B cell (primary cell): Measurements from ENCODE around the gene SSBP3. TPM values are rescaled to one million over a fixed set of nuclear protein-coding genes. Genes with fewer than 3 reads are reported as not detected.

Experiments used
- ATAC-seq: fragments of 200-7000 bp; cut with Tn5 transposase; one replicate; pipeline ENCODE4 v1.10.0; 2021; ENCODE audit warnings: low read depth, mild to moderate bottlenecking, moderate number of reproducible peaks, moderate library complexity
- CTCF ChIA-PET: fragments of 350-600 bp; sonication (Branson Sonifier 250); formaldehyde crosslinking; loops from one replicate; lab custom pipeline; 2021; ENCODE audit warnings: antibody characterized with exemption, inconsistent platforms; lab: Charles Lee
- POLR2A ChIA-PET: fragments of 350-600 bp; sonication (Branson Sonifier 250); formaldehyde crosslinking; loops from one replicate; lab custom pipeline; 2021; ENCODE audit warnings: antibody characterized with exemption; lab: Charles Lee
- DNase-seq: peaks from one replicate; pipeline ENCODE4 v3.0.0; 2013
- H2AFZ ChIP-seq: 2 replicates; pipeline ENCODE4 v1.6.1; 2012; ENCODE audit warnings: mild to moderate bottlenecking, low read depth, low read length; ENCODE audit not compliant: insufficient read depth, poor library complexity, severe bottlenecking
- H3K27ac ChIP-seq, 2 donors: 1 replicate in 1 of 2; 2 replicates in 1 of 2; pipeline ENCODE4 v1.5.1; 2012 to 2013; ENCODE audit warnings: low read length in 2 of 2, mild to moderate bottlenecking in 2 of 2, moderate library complexity in 1 of 2
- H3K27me3 ChIP-seq, 4 experiments: fragments of 200-600 bp in 1 of 4; sonication (generic) in 1 of 4; replicated peaks in 1 of 4; 1 replicate in 2 of 4; 2 replicates in 2 of 4; pipeline versions ENCODE4 v1.6.1 to v1.7.0; 2013 to 2016; ENCODE audit warnings: low read length in 3 of 4, mild to moderate bottlenecking in 2 of 4, mixed read lengths in 1 of 4, moderate library complexity in 1 of 4; ENCODE audit not compliant: insufficient read depth in 4 of 4, control insufficient read depth in 3 of 4; ENCODE audit errors: control extremely low read depth in 1 of 4
- H3K36me3 ChIP-seq, 2 experiments: replicated peaks in 1 of 2; 1 replicate in 1 of 2; 2 replicates in 1 of 2; pipeline versions ENCODE4 v1.6.1 to v1.7.1; 2013; ENCODE audit warnings: low read length in 1 of 2; ENCODE audit not compliant: insufficient read depth in 2 of 2, control insufficient read depth in 1 of 2; ENCODE audit errors: control extremely low read depth in 1 of 2, extremely low read depth in 1 of 2
- H3K4me1 ChIP-seq, 2 donors: fragments of 200-600 bp in 1 of 2; sonication (generic) in 1 of 2; 1 replicate in 1 of 2; 2 replicates in 1 of 2; pipeline versions ENCODE4 v1.5.1 to v1.6.1; 2013 to 2017; ENCODE audit warnings: low read length in 2 of 2; ENCODE audit not compliant: control insufficient read depth in 2 of 2, insufficient read depth in 2 of 2
- H3K4me2 ChIP-seq: replicated peaks from 2 replicates; pipeline ENCODE3; 2012; ENCODE audit warnings: mild to moderate bottlenecking, low read depth, low read length; ENCODE audit not compliant: poor library complexity, severe bottlenecking
- H3K4me3 ChIP-seq, 5 experiments: fragments of 200-600 bp in 1 of 5; sonication (generic) in 1 of 5; 1 replicate in 3 of 5; 2 replicates in 2 of 5; pipeline versions ENCODE4 v1.5.1 to v1.7.0; 2011 to 2016; ENCODE audit warnings: low read length in 4 of 5, mild to moderate bottlenecking in 4 of 5, low read depth in 2 of 5, control low read depth in 1 of 5, moderate library complexity in 1 of 5; ENCODE audit not compliant: insufficient read depth in 1 of 5; ENCODE audit errors: control extremely low read depth in 1 of 5, extremely low read depth in 1 of 5
- H3K79me2 ChIP-seq: fragments of 200-600 bp; sonication (generic); one replicate; pipeline ENCODE4 v1.6.0; 2016; ENCODE audit warnings: low read length; ENCODE audit not compliant: control insufficient read depth, insufficient read depth
- H3K9ac ChIP-seq: fragments of 200-600 bp; sonication (generic); 2 replicates; pipeline ENCODE4 v1.6.1; 2017; ENCODE audit warnings: mild to moderate bottlenecking, low read length, moderate library complexity
- H3K9me3 ChIP-seq, 3 donors: one replicate each; pipeline versions ENCODE4 v1.6.1 to v1.7.1; 2013; ENCODE audit warnings: low read length in 2 of 3; ENCODE audit not compliant: control insufficient read depth in 2 of 3, insufficient read depth in 1 of 3; ENCODE audit errors: control extremely low read depth in 1 of 3
- H4K20me1 ChIP-seq: 2 replicates; pipeline ENCODE4 v1.6.0; 2012; ENCODE audit warnings: mild to moderate bottlenecking, low read length; ENCODE audit not compliant: insufficient read depth, control insufficient read depth, poor library complexity, severe bottlenecking
- H3K27ac Mint-ChIP-seq: one replicate; pipeline ENCODE4 v1.8.0; 2021; ENCODE audit warnings: mixed read lengths
- H3K27me3 Mint-ChIP-seq: one replicate; pipeline ENCODE4 v1.8.0; 2021; ENCODE audit warnings: mixed read lengths
- H3K4me1 Mint-ChIP-seq: one replicate; pipeline ENCODE4 v1.8.0; 2021; ENCODE audit warnings: mixed read lengths
- H3K4me3 Mint-ChIP-seq: one replicate; pipeline ENCODE4 v1.8.0; 2021; ENCODE audit warnings: mixed read lengths
- H3K9me3 Mint-ChIP-seq: one replicate; pipeline ENCODE4 v1.8.0; 2022; ENCODE audit warnings: mixed read lengths; ENCODE audit not compliant: insufficient read depth
- EZH2 ChIP-seq: IDR thresholded peaks from 2 replicates; pipeline ENCODE4 v1.6.1; 2012; ENCODE audit warnings: borderline replicate concordance, low read depth, mild to moderate bottlenecking, moderate library complexity, low read length; ENCODE audit not compliant: insufficient read depth, poor library complexity, severe bottlenecking
- WGBS: methylation state at CpG from one replicate; pipeline ENCODE4 v1.1.5; 2013; ENCODE audit warnings: missing lambda C conversion rate; ENCODE audit not compliant: insufficient coverage; 5-methylcytosine and 5-hydroxymethylcytosine counted together
- intact Hi-C: fragments of 100-400 bp; cut with micrococcal nuclease; formaldehyde crosslinking; loops from one replicate; pipeline ENCODE4 v1.10.0; 2022
- polyA plus RNA-seq: library from polyadenylated mRNA; depleted of rRNA; stranded (reverse); fragments of >200 nt; gene quantifications from 2 replicates; pipeline ENCODE4 v1.2.3, GENCODE V29; 2012
- total RNA-seq, 2 donors: library from RNA; stranded (reverse); fragments of 120-200 nt in 1 of 2; gene quantifications; 1 replicate in 1 of 2; 2 replicates in 1 of 2; pipeline versions ENCODE4 v1.2.3 to v1.2.4, GENCODE V29; 2013 to 2022
- TF ChIP-seq, protein P1 (sequence below): fragments of 200-600 bp; IDR thresholded peaks from one replicate; pipeline ENCODE4 v1.8.0; 2022; ENCODE audit warnings: antibody characterized with exemption, mild to moderate bottlenecking

Gene SSBP3
- total and polyA plus RNA-seq, 2 donors (not counting 1 experiment from before 2014, with no cell fraction given): 16.9 to 30.7 TPM

DNA sequence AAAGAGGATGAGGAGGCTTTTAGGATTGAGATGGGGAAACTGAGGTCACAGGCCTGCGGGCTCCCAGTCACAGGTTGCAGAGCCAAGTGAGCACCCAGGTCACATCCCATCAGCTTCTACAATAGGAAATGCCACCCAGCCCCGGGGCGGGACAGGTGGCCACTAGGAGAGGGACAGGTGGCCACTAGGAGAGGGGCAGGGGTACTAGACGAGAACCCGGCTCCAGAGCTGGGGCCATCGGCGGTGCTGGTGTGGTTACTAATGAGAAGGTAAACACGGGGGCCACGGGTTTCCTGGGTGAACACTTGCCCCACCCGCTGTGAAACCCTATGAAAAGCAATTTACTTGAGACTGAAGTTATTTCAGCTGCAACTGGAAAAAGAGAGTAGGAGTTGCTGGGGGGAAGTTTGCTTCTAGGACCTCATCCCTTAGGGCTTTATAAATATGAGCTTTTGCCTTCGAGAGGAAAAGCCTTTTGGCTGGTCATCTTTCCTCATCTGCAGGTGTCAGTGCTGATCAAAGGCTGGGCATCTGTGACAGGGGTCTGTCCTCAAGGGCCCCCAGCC is 153.7 kb downstream of the SSBP3 start:
- H3K4me1 ChIP-seq: no peaks in the 10 kb centered on the region
- POLR2A ChIA-PET: no interaction called here
- no peaks in the 10 kb centered on the region for H3K9me3 ChIP-seq
- no peak overlapping the region for H3K4me3 ChIP-seq
- H3K79me2 ChIP-seq: no peaks in the 10 kb centered on the region
- H3K27ac ChIP-seq: no peak overlapping the region
- Mint-ChIP-seq H3K27ac (no peak overlapping the region), H3K4me1 (no peaks in the 10 kb centered on the region), H3K27me3 (no peaks in the 10 kb centered on the region), H3K9me3 (no peaks in the 10 kb centered on the region), H3K4me3 (no peak overlapping the region)
- WGBS: 95% methylated on average over 8 of the region's 11 CpGs
- H3K36me3 ChIP-seq: peaks cover 0 to 4% of the 10 kb centered on the region in 2 experiments
- no peaks in the 10 kb centered on the region for H3K27me3 ChIP-seq
- H2AFZ ChIP-seq: no peak overlapping the region
- H3K9ac ChIP-seq: no peak overlapping the region
- ATAC-seq: no peak
- CTCF ChIA-PET: no interaction called here
- no peak for TF ChIP-seq EZH2
- TF ChIP-seq, protein P1, sequence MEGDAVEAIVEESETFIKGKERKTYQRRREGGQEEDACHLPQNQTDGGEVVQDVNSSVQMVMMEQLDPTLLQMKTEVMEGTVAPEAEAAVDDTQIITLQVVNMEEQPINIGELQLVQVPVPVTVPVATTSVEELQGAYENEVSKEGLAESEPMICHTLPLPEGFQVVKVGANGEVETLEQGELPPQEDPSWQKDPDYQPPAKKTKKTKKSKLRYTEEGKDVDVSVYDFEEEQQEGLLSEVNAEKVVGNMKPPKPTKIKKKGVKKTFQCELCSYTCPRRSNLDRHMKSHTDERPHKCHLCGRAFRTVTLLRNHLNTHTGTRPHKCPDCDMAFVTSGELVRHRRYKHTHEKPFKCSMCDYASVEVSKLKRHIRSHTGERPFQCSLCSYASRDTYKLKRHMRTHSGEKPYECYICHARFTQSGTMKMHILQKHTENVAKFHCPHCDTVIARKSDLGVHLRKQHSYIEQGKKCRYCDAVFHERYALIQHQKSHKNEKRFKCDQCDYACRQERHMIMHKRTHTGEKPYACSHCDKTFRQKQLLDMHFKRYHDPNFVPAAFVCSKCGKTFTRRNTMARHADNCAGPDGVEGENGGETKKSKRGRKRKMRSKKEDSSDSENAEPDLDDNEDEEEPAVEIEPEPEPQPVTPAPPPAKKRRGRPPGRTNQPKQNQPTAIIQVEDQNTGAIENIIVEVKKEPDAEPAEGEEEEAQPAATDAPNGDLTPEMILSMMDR: no peak
- H3K4me2 ChIP-seq: no peak overlapping the region
- DNase-seq: no peak
- H4K20me1 ChIP-seq: no peaks in the 10 kb centered on the region
- intact Hi-C loops: no loop called here

DNA sequence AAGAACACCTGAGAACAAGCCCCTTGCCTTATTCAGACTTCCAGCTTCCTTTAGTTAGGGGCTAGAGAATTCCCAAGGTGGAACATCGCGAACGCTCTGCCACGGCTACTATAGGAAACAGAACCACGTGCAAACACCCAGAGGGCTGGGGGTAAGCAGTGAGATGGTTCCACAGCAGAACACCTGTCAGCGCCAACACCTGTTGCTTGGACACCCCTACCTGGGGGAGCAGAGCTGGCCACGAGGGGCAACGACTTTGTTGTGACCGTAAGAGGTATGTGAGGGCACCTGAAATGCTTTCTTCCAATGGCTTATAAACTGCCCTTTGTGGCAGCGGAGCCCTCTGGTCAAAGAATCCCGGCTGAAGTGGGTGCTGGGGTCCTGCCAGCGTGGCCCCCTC is 155.5 kb downstream of the SSBP3 start:
- no peaks in the 10 kb centered on the region for H3K4me1 Mint-ChIP-seq
- H3K9ac ChIP-seq: no peak overlapping the region
- intact Hi-C loops: no loop called here
- ChIA-PET CTCF (no interaction called here), POLR2A (no interaction called here)
- ATAC-seq: no peak
- no peaks in the 10 kb centered on the region for H3K9me3 ChIP-seq
- H3K36me3 ChIP-seq: peaks cover 0 to 4% of the 10 kb centered on the region in 2 experiments
- no peak overlapping the region for H2AFZ ChIP-seq
- H3K27me3 Mint-ChIP-seq: no peaks in the 10 kb centered on the region
- no peaks in the 10 kb centered on the region for H3K4me1 ChIP-seq
- DNase-seq: no peak
- H3K4me3 ChIP-seq: no peak overlapping the region
- WGBS: 96% methylated on average over 12 of the region's 12 CpGs
- no peak overlapping the region for H3K4me2 ChIP-seq
- H3K9me3 Mint-ChIP-seq: no peaks in the 10 kb centered on the region
- H4K20me1 ChIP-seq: no peaks in the 10 kb centered on the region
- no peak overlapping the region for H3K27ac Mint-ChIP-seq
- no peaks in the 10 kb centered on the region for H3K27me3 ChIP-seq
- no peak overlapping the region for H3K4me3 Mint-ChIP-seq
- no peak overlapping the region for H3K27ac ChIP-seq
- H3K79me2 ChIP-seq: no peaks in the 10 kb centered on the region
- no peak for TF ChIP-seq EZH2
- TF ChIP-seq, protein P1: no peak
